Measurements from ENCODE around the gene PAM.

PAM gene

DNA sequence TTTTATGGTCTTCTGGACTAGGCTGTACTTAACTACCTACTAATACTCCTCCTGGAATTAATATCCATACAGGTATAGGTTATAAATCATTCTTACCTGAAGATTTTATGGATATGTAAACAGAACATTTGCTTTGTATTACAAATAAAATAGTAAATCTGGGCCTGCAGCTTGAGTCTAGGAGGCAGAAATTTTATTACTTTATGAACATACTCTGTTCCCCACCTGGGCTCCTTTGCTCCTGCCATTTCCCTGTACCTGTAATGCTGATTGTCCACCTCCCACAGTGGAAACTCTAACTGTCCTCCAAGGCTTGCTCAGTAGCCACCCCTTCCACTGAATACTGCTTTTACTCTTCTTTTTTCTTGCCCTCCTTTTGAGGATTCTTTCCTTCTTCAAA, 108.0 kb downstream of the PAM start:
- H3K36me3 ChIP-seq (ENCODE audit: low read length) = no peaks in the 10 kb centered on the region
- no peak overlapping the region for H3K9ac ChIP-seq (ENCODE audit: low read length)
- H3F3A ChIP-seq (ENCODE audit: insufficient read depth) = no peaks in the 10 kb centered on the region
- H3K9me3 ChIP-seq (ENCODE audit: insufficient read depth, low read length) = no peaks in the 10 kb centered on the region
- H3K27ac ChIP-seq (ENCODE audit: low read depth, low read length) = no peak overlapping the region
- H3K79me2 ChIP-seq (ENCODE audit: insufficient read depth, low read length) = no peaks in the 10 kb centered on the region
- no peaks in the 10 kb centered on the region for H3K9me2 ChIP-seq (replicated peaks; ENCODE audit: insufficient read depth, low read length)
- H3K4me2 ChIP-seq (ENCODE audit: low read depth, low read length, poor library complexity, severe bottlenecking) = no peak overlapping the region
- no peaks in the 10 kb centered on the region for H4K20me1 ChIP-seq (ENCODE audit: low read depth, low read length)
- H3K4me3 ChIP-seq (ENCODE audit: insufficient read depth, low read length, poor library complexity, severe bottlenecking) = no peak overlapping the region
- H3K27me3 ChIP-seq (ENCODE audit: low read length) = no peaks in the 10 kb centered on the region
- no peak overlapping the region for H2AFZ ChIP-seq (ENCODE audit: low read depth, low read length, severe bottlenecking)
- TF ChIP-seq, protein P1, sequence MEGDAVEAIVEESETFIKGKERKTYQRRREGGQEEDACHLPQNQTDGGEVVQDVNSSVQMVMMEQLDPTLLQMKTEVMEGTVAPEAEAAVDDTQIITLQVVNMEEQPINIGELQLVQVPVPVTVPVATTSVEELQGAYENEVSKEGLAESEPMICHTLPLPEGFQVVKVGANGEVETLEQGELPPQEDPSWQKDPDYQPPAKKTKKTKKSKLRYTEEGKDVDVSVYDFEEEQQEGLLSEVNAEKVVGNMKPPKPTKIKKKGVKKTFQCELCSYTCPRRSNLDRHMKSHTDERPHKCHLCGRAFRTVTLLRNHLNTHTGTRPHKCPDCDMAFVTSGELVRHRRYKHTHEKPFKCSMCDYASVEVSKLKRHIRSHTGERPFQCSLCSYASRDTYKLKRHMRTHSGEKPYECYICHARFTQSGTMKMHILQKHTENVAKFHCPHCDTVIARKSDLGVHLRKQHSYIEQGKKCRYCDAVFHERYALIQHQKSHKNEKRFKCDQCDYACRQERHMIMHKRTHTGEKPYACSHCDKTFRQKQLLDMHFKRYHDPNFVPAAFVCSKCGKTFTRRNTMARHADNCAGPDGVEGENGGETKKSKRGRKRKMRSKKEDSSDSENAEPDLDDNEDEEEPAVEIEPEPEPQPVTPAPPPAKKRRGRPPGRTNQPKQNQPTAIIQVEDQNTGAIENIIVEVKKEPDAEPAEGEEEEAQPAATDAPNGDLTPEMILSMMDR (IDR thresholded peaks at IDR 0.05; ENCODE audit: insufficient read depth, low read length, poor library complexity, severe bottlenecking) = no peak
- no peak for TF ChIP-seq EZH2phosphoT487 (conservative IDR thresholded peaks at IDR 0.05; ENCODE audit: low read length)

DNA sequence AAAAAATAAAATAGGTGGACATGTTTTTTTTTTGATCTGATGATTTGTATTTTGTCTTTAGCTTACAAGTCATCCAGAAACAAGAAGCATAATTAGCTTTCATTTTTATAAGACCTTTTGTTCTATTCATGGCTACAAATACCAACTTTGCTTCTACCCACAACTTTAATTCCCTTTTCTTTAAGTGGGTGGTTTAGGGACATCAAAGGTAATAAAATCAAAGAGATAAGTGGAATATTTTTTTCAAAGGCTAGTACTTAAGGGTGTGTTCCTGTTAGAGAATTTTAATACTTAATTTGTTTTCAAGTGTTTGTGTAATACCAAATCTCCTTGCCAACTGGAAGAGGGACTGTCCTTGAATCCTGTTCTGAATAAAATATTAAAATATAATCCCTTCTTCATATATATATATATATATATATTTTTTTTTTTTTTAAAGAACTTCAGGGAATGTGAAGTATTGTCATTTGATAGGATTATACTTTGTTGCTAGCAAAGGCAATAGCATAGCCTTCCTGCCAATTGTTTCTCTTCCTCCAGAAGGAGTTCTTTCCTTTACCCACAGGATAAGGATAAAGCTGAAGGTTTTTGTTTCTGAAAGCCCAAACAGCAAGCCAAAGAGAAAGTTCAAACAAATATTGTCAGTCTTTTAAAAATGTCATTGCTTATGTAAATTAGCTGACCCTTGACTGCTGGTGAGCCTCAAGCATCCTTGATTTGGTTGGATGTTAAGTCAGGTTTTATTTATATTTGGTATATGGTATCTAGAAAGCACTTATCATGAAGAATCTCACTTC, 108.9 kb downstream of the PAM start:
- no peaks in the 10 kb centered on the region for H4K20me1 ChIP-seq (ENCODE audit: low read depth, low read length)
- H3K4me3 ChIP-seq (ENCODE audit: insufficient read depth, low read length, poor library complexity, severe bottlenecking) = no peak overlapping the region
- H3F3A ChIP-seq (ENCODE audit: insufficient read depth) = no peaks in the 10 kb centered on the region
- TF ChIP-seq, protein P1 (IDR thresholded peaks at IDR 0.05; ENCODE audit: insufficient read depth, low read length, poor library complexity, severe bottlenecking) = no peak
- no peak for TF ChIP-seq EZH2phosphoT487 (conservative IDR thresholded peaks at IDR 0.05; ENCODE audit: low read length)
- H3K27ac ChIP-seq (ENCODE audit: low read depth, low read length) = no peak overlapping the region
- no peaks in the 10 kb centered on the region for H3K79me2 ChIP-seq (ENCODE audit: insufficient read depth, low read length)
- no peak overlapping the region for H3K4me2 ChIP-seq (ENCODE audit: low read depth, low read length, poor library complexity, severe bottlenecking)
- no peaks in the 10 kb centered on the region for H3K36me3 ChIP-seq (ENCODE audit: low read length)
- no peaks in the 10 kb centered on the region for H3K9me3 ChIP-seq (ENCODE audit: insufficient read depth, low read length)
- no peaks in the 10 kb centered on the region for H3K27me3 ChIP-seq (ENCODE audit: low read length)
- no peaks in the 10 kb centered on the region for H3K9me2 ChIP-seq (replicated peaks; ENCODE audit: insufficient read depth, low read length)
- no peak overlapping the region for H3K9ac ChIP-seq (ENCODE audit: low read length)
- H2AFZ ChIP-seq (ENCODE audit: low read depth, low read length, severe bottlenecking) = no peak overlapping the region

DNA sequence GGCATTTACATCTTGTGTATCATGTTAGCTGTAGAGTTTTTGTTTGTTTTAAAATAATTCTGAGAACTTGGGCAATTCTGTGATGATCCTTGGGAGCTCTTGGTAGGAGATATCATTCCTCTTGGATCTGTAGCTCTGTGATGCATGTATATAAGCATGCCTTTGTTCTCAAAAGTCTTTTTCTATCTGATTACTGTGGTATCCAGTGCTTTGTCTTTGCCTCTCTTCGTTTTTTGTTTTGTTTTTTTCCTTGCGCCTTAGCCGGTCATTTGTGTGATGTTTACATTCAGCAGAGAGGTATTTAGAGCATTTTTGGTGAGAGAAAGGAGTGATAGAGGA, 110.0 kb downstream of the PAM start:
- Histone ChIP-seq H3K9me2 (replicated peaks; ENCODE audit: insufficient read depth, low read length) (no peaks in the 10 kb centered on the region), H3F3A (ENCODE audit: insufficient read depth) (no peaks in the 10 kb centered on the region), H2AFZ (ENCODE audit: low read depth, low read length, severe bottlenecking) (no peak overlapping the region), H3K9ac (ENCODE audit: low read length) (no peak overlapping the region), H4K20me1 (ENCODE audit: low read depth, low read length) (no peaks in the 10 kb centered on the region), H3K27ac (ENCODE audit: low read depth, low read length) (no peak overlapping the region), H3K27me3 (ENCODE audit: low read length) (no peaks in the 10 kb centered on the region), H3K4me3 (ENCODE audit: insufficient read depth, low read length, poor library complexity, severe bottlenecking) (no peak overlapping the region), H3K4me2 (ENCODE audit: low read depth, low read length, poor library complexity, severe bottlenecking) (no peak overlapping the region), H3K36me3 (ENCODE audit: low read length) (no peaks in the 10 kb centered on the region), H3K9me3 (ENCODE audit: insufficient read depth, low read length) (no peaks in the 10 kb centered on the region), H3K79me2 (ENCODE audit: insufficient read depth, low read length) (no peaks in the 10 kb centered on the region)
- TF ChIP-seq EZH2phosphoT487 (conservative IDR thresholded peaks at IDR 0.05; ENCODE audit: low read length) = no peak
- TF ChIP-seq, protein P1 (IDR thresholded peaks at IDR 0.05; ENCODE audit: insufficient read depth, low read length, poor library complexity, severe bottlenecking) = no peak
